HG03103 (cell line): ENCODE data around the gene ZNF277.
A peak's percentile ranks its signal among the peaks of the same experiment; 100 is the strongest.

ENCODE experiments used
- ATAC-seq: cut with Tn5 transposase; IDR thresholded peaks from one replicate; pipeline ENCODE4 v1.9.1; 2021; ENCODE audit warnings: low read depth; ENCODE audit not compliant: unreplicated experiment

Gene ZNF277

GRCh38 chr7:112183266-112183665, 23.2 kb upstream of the ZNF277 start:
- ATAC-seq, result no peak

DNA sequence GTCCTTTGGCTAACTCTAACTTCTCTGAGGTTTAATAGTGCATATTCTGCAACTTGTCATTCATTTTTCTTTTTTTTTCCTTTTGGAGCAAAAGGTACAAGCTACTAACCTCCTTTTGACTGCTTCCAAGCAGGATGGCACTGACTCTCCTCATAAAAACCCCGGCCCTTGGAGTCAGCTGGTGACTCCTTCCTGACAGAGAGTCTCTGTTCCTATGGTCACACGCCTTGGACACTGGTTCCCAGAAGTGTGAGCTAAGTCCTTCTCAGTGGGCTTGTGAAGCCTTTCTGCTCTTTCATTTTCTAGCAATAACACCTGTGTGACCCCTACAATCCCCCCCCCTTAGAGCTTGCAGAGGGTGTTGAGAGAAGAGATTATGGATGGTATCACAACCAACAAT, 22.0 kb upstream of the ZNF277 start:
- no peak for ATAC-seq

DNA sequence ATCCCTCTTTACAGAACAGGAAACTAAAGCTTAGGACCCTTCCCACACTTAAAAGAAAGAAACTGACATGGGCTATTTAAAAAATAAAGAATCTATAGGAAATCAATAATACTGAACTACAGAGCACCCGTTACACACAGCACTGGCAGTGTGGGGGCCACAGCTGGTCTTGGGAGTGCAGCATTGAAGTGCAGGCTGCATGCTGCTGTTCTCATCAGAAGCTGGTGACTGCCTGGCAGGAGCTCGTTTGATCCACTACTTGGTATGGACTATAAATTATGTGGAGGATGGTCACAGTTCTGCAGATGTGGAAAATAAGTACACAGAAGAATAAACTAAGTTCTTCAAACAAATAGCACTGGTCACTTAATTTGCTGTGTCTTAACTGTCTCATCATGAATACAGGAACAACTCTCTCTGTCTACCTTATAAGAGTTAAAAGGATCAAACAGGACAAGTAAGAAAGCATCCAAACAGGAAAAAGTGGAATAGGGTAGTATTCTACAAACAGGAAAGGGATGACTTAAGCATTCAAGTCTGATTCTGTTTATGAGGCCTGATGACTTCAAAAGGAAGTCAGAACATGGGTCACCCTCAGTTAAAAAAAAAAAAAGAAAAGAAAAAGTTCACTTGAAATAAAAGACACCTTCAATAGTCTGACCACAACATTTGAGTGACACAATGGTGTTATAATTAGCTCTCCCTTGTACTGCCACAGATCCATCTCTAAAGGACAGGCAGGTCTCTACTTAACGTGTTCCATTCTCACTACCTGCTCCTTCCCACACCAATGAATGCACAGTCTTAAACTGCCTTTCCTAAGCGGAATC, 21.3 kb upstream of the ZNF277 start:
- no peak for ATAC-seq

DNA sequence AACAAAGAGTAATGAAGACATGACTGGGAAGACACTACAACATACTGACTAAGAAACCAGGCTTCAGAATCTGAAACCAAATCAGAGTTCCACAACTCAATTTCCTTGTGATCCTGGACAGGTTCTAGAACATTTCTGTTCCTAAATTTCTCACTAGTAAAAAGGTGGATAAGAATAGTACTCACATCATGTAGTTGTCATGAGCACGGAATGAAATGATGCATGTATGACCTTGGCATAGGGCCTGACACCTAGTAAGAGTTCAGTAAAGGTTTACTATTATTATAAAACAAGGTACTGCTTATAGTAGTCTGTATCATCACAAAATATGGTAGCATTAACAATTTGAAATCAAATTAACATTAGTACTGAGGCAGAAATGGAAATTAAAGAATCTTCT, 20.2 kb upstream of the ZNF277 start:
- no peak for ATAC-seq

GRCh38 chr7:112188257-112188656, 18.2 kb upstream of the ZNF277 start:
- ATAC-seq, result no peak

DNA sequence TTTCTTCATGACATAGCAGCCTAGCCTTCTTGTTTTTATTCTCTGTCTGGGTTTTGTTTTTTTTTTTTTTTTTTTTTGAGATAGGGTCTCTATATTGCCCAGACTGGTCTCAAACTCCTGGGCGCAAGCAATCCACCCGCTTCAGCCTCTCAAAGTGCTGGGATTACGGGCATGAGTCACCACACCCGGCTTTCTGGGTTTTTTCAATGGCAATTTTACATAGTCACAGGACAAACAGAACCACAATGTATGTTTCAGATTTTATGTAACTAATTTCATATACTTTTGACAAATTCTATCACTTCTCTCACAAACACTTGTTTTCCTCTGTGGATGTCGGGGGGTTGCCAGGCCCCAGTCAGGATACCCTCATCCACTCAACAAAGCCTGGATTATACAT, 16.8 kb upstream of the ZNF277 start:
- no peak for ATAC-seq

GRCh38 chr7:112190120-112190519, 16.4 kb upstream of the ZNF277 start:
- ATAC-seq, result no peak

DNA sequence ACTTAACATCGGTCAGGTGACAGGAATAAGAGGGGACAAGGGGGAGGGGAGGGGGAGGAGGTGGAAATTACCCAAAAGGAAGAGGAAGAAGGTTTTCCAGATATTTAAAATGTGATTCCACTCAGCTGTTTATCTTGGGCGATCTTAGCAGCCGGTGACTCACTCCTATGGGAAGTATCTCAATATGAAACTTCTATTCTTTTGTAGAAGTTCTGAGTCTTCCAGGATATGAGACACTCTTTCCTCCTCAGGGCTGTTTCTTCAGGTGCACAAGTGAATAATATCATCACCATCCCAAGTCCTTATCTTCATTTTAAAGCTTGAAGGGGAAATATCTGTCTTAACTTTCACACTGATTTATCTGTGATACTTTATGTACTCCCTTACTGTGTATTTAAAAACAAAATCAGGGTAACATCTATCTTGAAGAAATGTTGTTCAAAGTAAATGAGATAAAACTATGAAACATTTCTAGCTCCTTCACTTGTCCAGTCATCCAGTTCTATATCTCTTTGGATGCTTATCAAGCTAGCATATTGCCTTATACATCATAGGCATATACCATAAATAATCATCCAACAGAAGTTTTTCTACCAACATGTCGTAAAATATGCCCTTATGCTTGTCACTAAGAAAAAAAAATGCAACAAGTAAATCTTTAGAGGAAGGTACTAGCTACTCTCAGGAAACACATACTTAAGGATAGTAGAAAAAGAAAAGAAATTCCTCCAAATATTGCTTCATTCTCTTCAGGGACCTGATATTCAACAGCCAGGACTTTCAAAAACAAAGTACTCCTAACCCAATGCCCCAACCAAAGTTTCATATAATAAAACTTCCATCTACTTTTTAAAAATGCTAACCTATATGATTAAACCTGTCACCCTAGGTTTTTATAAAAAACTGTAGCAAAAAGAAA, 14.0 kb upstream of the ZNF277 start:
- no peak for ATAC-seq

- no peak for ATAC-seq
Observed at GRCh38 chr7:112193915-112194502, 12.5 kb upstream of the ZNF277 start.

- no peak for ATAC-seq
Observed at GRCh38 chr7:112195717-112196116, 10.8 kb upstream of the ZNF277 start.

DNA sequence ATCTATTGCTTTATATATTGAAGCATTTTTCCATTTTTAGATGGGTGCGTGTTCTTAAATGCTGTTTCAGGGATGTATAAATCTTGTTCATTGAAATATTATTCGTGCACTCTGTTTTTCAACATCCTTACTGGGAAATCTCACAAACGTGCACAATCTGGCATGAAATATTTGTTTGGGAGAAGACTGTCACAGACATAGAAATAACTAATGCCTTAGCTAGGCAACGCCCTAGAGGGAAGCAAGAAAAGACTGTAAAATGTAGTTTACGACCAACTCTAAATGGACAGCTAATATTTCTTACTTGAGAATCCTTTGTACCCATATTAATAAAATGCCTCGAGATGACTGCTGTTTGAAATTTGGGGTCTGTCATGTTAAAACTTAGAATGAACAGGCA, 9.2 kb upstream of the ZNF277 start:
- ATAC-seq, result no peak

- ATAC-seq, result no peak
Observed at GRCh38 chr7:112199035-112199655, 7.3 kb upstream of the ZNF277 start.

DNA sequence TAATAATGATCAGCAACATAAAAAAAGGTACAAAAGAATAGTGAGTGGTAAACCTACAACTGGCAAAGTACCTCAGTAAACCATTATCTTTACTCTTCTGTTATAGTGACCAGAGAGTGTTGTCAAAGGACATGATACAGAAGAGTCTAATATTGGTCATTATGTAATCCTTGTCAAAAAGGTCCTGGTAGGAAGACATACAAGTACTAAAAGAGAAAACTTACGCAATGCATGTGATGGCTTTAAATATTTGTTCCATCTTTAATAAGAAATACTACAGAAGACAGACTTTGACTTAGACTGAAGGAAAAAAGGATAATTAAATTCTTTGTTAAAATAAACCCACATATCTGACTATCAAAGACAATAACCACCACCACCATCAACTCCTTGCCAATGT, 6.8 kb upstream of the ZNF277 start:
- no peak for ATAC-seq

GRCh38 chr7:112201411-112201810, 5.1 kb upstream of the ZNF277 start:
- no peak for ATAC-seq

DNA sequence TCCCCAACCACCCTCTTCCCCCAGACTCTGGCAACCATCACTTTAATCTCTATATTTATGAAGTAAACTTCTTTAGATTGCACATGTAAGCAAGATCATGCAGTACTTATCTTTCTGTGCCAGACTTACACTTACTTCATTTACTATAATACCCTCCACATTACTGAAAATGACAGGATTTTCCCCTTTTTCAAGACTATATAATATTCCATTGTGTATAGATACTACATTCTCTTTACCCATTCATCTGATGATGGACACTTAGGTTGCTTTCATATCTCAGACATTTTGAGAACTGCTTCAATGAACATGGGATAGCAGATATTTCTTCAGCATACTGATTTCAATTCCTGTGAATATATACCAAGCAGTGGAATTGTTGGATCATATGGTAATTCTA, 4.7 kb upstream of the ZNF277 start:
- no peak for ATAC-seq

- no peak for ATAC-seq
Observed at GRCh38 chr7:112202816-112203215, 3.7 kb upstream of the ZNF277 start.

- ATAC-seq, result no peak
Observed at GRCh38 chr7:112203365-112203739, 3.1 kb upstream of the ZNF277 start.

DNA sequence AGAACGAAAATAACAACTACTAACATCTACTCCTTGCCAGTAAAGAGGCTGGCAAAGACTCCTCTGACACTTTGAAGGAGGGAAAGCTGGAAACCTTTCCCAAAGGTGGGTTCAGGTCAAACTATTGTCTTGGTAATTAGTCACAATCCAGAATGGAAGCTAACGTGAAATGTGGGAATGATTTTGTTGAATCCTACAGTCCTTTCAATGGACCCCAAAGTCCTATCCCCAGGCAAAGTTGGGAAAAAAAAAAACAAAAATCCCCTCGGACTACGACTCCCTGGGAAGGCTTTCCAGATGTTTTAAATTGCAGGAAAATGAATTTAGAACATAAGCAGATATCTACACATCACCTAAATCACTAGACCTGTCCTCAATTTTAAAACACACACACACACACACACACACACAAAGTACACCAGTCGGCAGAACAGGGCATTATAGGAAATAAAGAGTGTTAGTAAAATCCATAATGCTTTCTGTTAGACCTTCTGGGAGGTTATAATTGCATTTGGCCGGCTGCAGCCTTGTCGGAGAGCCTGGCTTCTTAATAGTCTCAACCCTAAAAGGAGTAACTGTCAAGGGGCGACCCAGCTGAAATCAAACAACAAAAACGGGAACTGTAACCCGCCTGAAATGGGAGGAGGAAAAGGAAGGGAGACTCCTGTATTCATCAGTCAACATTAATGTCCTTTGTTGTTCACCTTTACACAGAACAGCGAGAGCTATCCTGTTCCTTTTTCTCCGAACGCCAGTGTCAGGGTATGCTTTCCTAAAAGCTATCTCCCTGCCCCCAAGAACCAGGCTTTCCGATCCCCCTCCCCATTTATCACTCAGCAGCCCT, 1.8 kb upstream of the ZNF277 start:
- ATAC-seq, result no peak

DNA sequence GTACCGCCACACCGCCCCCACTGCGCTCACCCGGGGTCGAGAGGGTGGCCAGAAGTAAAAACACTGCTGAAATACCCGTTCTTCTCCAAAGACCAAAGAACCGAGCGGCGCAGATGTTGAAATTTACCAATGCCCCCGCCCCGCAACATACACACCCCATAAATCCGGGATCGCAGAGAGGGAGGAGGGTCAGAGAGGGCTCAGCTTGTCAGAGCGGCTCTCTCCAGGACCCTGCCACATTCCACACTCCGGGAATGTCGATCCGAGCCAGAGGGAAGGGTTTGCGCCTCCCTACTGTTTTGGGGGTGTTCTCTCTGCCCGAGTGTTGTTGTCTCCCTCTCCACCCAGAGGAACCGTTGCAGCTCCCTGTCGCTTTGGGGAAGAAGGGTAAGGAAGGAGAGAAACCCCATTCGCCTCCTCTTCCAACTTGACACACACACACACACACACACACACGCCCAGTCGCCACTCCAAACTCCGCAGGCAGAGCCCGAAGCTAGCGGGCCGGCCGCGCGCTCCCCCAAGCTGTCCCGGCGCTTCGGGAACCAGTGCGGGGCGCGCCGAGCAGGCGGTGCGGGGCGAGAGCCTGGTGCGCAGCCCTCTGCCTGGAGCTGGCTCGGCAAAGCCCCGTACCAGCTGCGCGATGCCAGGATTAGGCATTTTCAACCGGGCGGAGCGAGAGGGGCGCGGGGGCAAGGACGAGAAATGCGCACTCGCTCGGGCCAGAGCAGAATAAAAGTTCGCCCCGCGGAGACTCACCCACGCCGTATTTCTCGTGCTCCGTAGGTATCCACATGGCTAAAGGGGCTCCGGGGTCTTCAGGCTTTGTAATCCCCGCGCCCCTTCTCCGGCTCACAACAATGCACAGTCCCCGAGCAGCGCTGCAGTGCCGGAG, 905 bp upstream of the ZNF277 start:
- ATAC-seq, result peak; percentile 1
